ENCODE data around the gene ANKRD7. TPM values are rescaled to one million over a fixed set of nuclear protein-coding genes. Genes with fewer than 3 reads are reported as not detected.

Gene ANKRD7
- total and polyA plus RNA-seq, 2 donors (not counting 3 experiments of a cell fraction or from before 2014, with no cell fraction given), result 0.82 TPM; not detected in 1

GRCh38 chr7:118281196-118281595 is 56.7 kb downstream of the ANKRD7 start:
- intact Hi-C loops (cut with micrococcal nuclease), result no loop called here
- Histone ChIP-seq H3K4me3 (replicated peaks in 1 of 3; ENCODE audit: insufficient read depth in 1 of 3, low read depth in 1 of 3, low read length in 3 of 3) (no peak overlapping the region), H3K4me2 (ENCODE audit: insufficient read depth, low read length) (no peak overlapping the region), H3K4me1 (ENCODE audit: control insufficient read depth, extremely low read depth, insufficient read depth, low read length) (no peaks in the 10 kb centered on the region), H3K9ac (replicated peaks; ENCODE audit: extremely low read depth, insufficient read depth, low read length) (no peak overlapping the region), H4K20me1 (replicated peaks; ENCODE audit: control insufficient read depth, extremely low read depth, insufficient read depth, low read length) (no peaks in the 10 kb centered on the region), H2AFZ (ENCODE audit: low read depth, low read length) (peak overlapping the region; percentile 42), H3K27ac (ENCODE audit: insufficient read depth, low read depth, low read length) (no peak overlapping the region), H3K9me1 (replicated peaks; ENCODE audit: control insufficient read depth, extremely low read depth, insufficient read depth, low read length) (no peaks in the 10 kb centered on the region), H3K9me3 (replicated peaks; ENCODE audit: control insufficient read depth, insufficient read depth, low read length) (no peaks in the 10 kb centered on the region), H3K36me3 (ENCODE audit: control insufficient read depth in 2 of 2, extremely low read depth in 1 of 2, insufficient read depth in 2 of 2, low read length in 2 of 2) (no peaks in the 10 kb centered on the region), H3K27me3 (ENCODE audit: control insufficient read depth in 2 of 2, insufficient read depth in 2 of 2, low read length in 2 of 2) (no peaks in the 10 kb centered on the region), H3K79me2 (ENCODE audit: control insufficient read depth, insufficient read depth, low read length) (no peaks in the 10 kb centered on the region)
- POLR2A ChIA-PET, result no interaction called here
- FAIRE-seq (no peak), DNase-seq (ENCODE audit: low read depth, low spot score) (peak; percentile 36)
- TF ChIP-seq CTCF (IDR thresholded peaks at IDR 0.05; ENCODE audit: extremely low read depth in 1 of 2, insufficient read depth in 1 of 2, low read depth in 1 of 2, low read length in 2 of 2), result no peak
- no peak for TF ChIP-seq POLR2A (IDR thresholded peaks at IDR 0.05; ENCODE audit: low read depth, low read length)
- TF ChIP-seq JUN (IDR thresholded peaks at IDR 0.05; ENCODE audit: borderline replicate concordance, insufficient read depth, insufficient read length, low read depth), result no peak
- TF ChIP-seq GATA2 (IDR thresholded peaks at IDR 0.05; ENCODE audit: insufficient read depth, insufficient read length, low read depth, low read length), result no peak
- TF ChIP-seq MYC (IDR thresholded peaks at IDR 0.05; ENCODE audit: low read depth, low read length), result no peak
- no peak for TF ChIP-seq POLR2AphosphoS5 (IDR thresholded peaks at IDR 0.05; ENCODE audit: insufficient read depth, low read depth, low read length)
- no peak for TF ChIP-seq EZH2 (IDR thresholded peaks at IDR 0.05; ENCODE audit: borderline replicate concordance, low read depth, low read length, severe bottlenecking)
- TF ChIP-seq, protein P1, sequence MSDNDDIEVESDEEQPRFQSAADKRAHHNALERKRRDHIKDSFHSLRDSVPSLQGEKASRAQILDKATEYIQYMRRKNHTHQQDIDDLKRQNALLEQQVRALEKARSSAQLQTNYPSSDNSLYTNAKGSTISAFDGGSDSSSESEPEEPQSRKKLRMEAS (IDR thresholded peaks at IDR 0.05; ENCODE audit: insufficient read depth, insufficient read length), result no peak
- no peak for TF ChIP-seq FOS (IDR thresholded peaks at IDR 0.05; ENCODE audit: borderline replicate concordance, insufficient read depth, low read length)
- CTCF ChIA-PET, result no interaction called here
- dilution Hi-C loops (cut with MboI; ENCODE audit: extremely low pct_ligation_motif_present, low sequenced_read_pairs), result no loop called here
- no TSS peak for BruUV-seq (replicated peaks)

All from endothelial cell of umbilical vein (primary cell).